ENCODE results near the gene ITGA2.

Gene ITGA2

GRCh38 chr5:53017794-53018391, 28.7 kb downstream of the ITGA2 start:
- DNase-seq (ENCODE audit: low read depth), result no peak

- no peak for DNase-seq (ENCODE audit: low read depth)
These were observed 30.2 kb downstream of the ITGA2 start for GRCh38 chr5:53019320-53019719.

- no peak for DNase-seq (ENCODE audit: low read depth)
These were observed 33.9 kb downstream of the ITGA2 start for GRCh38 chr5:53022930-53023511.

- DNase-seq (ENCODE audit: low read depth), result peak; percentile 62
These were observed 34.8 kb downstream of the ITGA2 start for GRCh38 chr5:53023969-53024368.

GRCh38 chr5:53024535-53024934, 35.4 kb downstream of the ITGA2 start:
- DNase-seq (ENCODE audit: low read depth), result no peak

GRCh38 chr5:53025487-53025886, 36.3 kb downstream of the ITGA2 start:
- no peak for DNase-seq (ENCODE audit: low read depth)

- DNase-seq (ENCODE audit: low read depth), result peak; percentile 43
These were observed 38.8 kb downstream of the ITGA2 start for GRCh38 chr5:53027913-53028312.

GRCh38 chr5:53029608-53030007, 40.5 kb downstream of the ITGA2 start:
- no peak for DNase-seq (ENCODE audit: low read depth)

GRCh38 chr5:53030893-53031292, 41.7 kb downstream of the ITGA2 start:
- DNase-seq (ENCODE audit: low read depth), result no peak

- peak; percentile 69 for DNase-seq (ENCODE audit: low read depth)
These were observed 42.5 kb downstream of the ITGA2 start for GRCh38 chr5:53031695-53032096.

GRCh38 chr5:53032188-53032587, 43.0 kb downstream of the ITGA2 start:
- no peak for DNase-seq (ENCODE audit: low read depth)

- no peak for DNase-seq (ENCODE audit: low read depth)
These were observed 45.7 kb downstream of the ITGA2 start for GRCh38 chr5:53034832-53035231.

- DNase-seq (ENCODE audit: low read depth), result no peak
These were observed 46.8 kb downstream of the ITGA2 start for GRCh38 chr5:53035868-53036381.

- DNase-seq (ENCODE audit: low read depth), result peak; percentile 63
These were observed 48.1 kb downstream of the ITGA2 start for GRCh38 chr5:53037141-53037859.

- DNase-seq (ENCODE audit: low read depth), result no peak
These were observed 49.2 kb downstream of the ITGA2 start for GRCh38 chr5:53038196-53038847.

- no peak for DNase-seq (ENCODE audit: low read depth)
These were observed 50.7 kb downstream of the ITGA2 start for GRCh38 chr5:53039855-53040254.

GRCh38 chr5:53041071-53041692, 52.0 kb downstream of the ITGA2 start:
- no peak for DNase-seq (ENCODE audit: low read depth)

GRCh38 chr5:53041740-53042139, 52.6 kb downstream of the ITGA2 start:
- no peak for DNase-seq (ENCODE audit: low read depth)

GRCh38 chr5:53045263-53045662, 56.1 kb downstream of the ITGA2 start:
- no peak for DNase-seq (ENCODE audit: low read depth)

GRCh38 chr5:53048248-53048647, 59.1 kb downstream of the ITGA2 start:
- DNase-seq (ENCODE audit: low read depth), result no peak

- DNase-seq (ENCODE audit: low read depth), result no peak
These were observed 63.3 kb downstream of the ITGA2 start for GRCh38 chr5:53052499-53052898.

GRCh38 chr5:53053364-53053763, 64.2 kb downstream of the ITGA2 start:
- DNase-seq (ENCODE audit: low read depth), result no peak
